ENCODE data around the gene SPAG16. TPM values are rescaled to one million over a fixed set of nuclear protein-coding genes. Genes with fewer than 3 reads are reported as not detected.

SPAG16 gene
- total RNA-seq, 3 donors from 2014 or later = 25.3 to 42.0 (median 41.7) TPM

GRCh38 chr2:214184461-214184860 lies 900.2 kb downstream of the SPAG16 start:
- no peaks in the 10 kb centered on the region for H3K9me3 ChIP-seq
- H3K4me3 ChIP-seq = no peak overlapping the region
- TF ChIP-seq POLR2A (IDR thresholded peaks at IDR 0.05) (no peak), POLR2AphosphoS5 (IDR thresholded peaks at IDR 0.05) (no peak)
- TF ChIP-seq, protein P1, sequence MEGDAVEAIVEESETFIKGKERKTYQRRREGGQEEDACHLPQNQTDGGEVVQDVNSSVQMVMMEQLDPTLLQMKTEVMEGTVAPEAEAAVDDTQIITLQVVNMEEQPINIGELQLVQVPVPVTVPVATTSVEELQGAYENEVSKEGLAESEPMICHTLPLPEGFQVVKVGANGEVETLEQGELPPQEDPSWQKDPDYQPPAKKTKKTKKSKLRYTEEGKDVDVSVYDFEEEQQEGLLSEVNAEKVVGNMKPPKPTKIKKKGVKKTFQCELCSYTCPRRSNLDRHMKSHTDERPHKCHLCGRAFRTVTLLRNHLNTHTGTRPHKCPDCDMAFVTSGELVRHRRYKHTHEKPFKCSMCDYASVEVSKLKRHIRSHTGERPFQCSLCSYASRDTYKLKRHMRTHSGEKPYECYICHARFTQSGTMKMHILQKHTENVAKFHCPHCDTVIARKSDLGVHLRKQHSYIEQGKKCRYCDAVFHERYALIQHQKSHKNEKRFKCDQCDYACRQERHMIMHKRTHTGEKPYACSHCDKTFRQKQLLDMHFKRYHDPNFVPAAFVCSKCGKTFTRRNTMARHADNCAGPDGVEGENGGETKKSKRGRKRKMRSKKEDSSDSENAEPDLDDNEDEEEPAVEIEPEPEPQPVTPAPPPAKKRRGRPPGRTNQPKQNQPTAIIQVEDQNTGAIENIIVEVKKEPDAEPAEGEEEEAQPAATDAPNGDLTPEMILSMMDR (IDR thresholded peaks at IDR 0.05) = no peak
- H3K27me3 ChIP-seq = no peaks in the 10 kb centered on the region
- no peak overlapping the region for H3K27ac ChIP-seq
- DNase-seq (ENCODE audit: low spot score in 2 of 2) = no peak
- H3K4me1 ChIP-seq = no peaks in the 10 kb centered on the region
- intact Hi-C loops (cut with DNase I; ENCODE audit: low total_unique reads) = loop anchor here (10.0 kb wide), 1 partner anchor 1370 kb away; no protein-coding TSS in a partner anchor
- H3K36me3 ChIP-seq = no peaks in the 10 kb centered on the region

DNA sequence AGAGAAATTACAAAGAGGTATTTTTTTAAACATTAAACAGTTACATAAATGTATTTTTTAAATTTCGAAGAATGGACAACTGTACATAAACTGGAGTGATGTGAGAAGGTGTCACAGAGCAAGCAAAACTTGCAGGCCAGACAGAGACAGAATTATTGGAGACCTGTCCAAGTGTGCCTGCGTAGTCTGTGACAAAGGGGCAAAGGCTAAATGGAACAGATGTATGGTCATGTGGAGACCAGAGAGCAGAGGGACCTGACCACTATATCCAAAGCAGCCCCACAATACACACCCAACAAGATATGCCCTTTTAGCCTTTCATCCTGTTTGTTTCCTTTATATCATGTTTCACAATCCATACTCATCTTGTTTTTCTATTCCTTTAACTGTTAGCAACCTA lies 901.3 kb downstream of the SPAG16 start:
- H3K4me1 ChIP-seq = no peaks in the 10 kb centered on the region
- no peak for DNase-seq (ENCODE audit: low spot score in 2 of 2)
- no peak overlapping the region for H3K4me3 ChIP-seq
- no peaks in the 10 kb centered on the region for H3K27me3 ChIP-seq
- intact Hi-C loops (cut with DNase I; ENCODE audit: low total_unique reads) = loop anchor here (10.0 kb wide), 1 partner anchor 1371 kb away; no protein-coding TSS in a partner anchor
- H3K36me3 ChIP-seq = no peaks in the 10 kb centered on the region
- TF ChIP-seq, protein P1 (IDR thresholded peaks at IDR 0.05) = no peak
- TF ChIP-seq POLR2A (IDR thresholded peaks at IDR 0.05) (no peak), POLR2AphosphoS5 (IDR thresholded peaks at IDR 0.05) (no peak)
- no peak overlapping the region for H3K27ac ChIP-seq
- H3K9me3 ChIP-seq = no peaks in the 10 kb centered on the region

DNA sequence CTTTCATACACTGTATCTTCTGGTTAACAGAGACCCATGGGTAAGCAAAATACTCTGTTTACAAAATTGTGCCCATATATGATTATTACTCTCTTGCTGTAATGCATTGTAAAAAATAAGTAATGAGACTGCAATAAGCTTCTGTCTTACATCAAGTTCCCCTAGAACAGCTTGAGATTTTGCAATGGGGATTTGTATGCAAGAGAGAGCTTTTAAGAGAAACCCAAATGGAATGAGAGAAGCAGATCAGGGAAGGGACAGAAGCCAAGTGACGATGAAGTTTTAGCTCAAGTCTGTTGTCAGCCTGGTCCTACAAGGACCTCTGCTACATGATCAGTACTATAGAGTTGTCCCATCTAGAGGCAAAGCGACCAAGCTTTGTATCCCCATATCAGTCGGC lies 908.4 kb downstream of the SPAG16 start:
- no peaks in the 10 kb centered on the region for H3K27me3 ChIP-seq
- intact Hi-C loops (cut with DNase I; ENCODE audit: low total_unique reads) = no loop called here
- no peak for DNase-seq (ENCODE audit: low spot score in 2 of 2)
- H3K4me3 ChIP-seq = no peak overlapping the region
- H3K4me1 ChIP-seq = no peaks in the 10 kb centered on the region
- TF ChIP-seq, protein P1 (IDR thresholded peaks at IDR 0.05) = no peak
- TF ChIP-seq POLR2A (IDR thresholded peaks at IDR 0.05) (no peak), POLR2AphosphoS5 (IDR thresholded peaks at IDR 0.05) (no peak)
- H3K27ac ChIP-seq = no peak overlapping the region
- no peaks in the 10 kb centered on the region for H3K36me3 ChIP-seq
- H3K9me3 ChIP-seq = no peaks in the 10 kb centered on the region

- H3K27me3 ChIP-seq = no peaks in the 10 kb centered on the region
- intact Hi-C loops (cut with DNase I; ENCODE audit: low total_unique reads) = no loop called here
These were observed 909.7 kb downstream of the SPAG16 start for GRCh38 chr2:214193943-214194342.

DNA sequence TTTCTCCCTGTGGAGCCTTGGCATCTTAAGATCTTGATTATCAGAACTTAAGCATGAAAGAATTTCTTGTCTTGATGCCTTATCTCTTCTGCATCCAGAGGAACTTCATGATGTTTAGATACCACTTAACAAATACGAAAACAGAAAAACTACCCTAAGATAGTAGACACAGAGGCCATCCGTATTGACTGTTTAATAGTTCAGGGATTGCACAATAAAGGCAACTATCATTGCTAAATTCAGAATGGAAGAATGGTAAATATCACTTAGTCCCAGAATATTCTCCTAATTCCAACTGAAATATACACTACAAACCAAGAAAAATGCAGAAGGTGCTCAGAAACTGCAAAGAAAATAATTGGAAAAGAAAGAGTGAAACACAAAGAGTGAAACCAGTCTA lies 912.0 kb downstream of the SPAG16 start:
- intact Hi-C loops (cut with DNase I; ENCODE audit: low total_unique reads) = no loop called here
- TF ChIP-seq POLR2A (IDR thresholded peaks at IDR 0.05) (no peak), POLR2AphosphoS5 (IDR thresholded peaks at IDR 0.05) (no peak)
- TF ChIP-seq, protein P1 (IDR thresholded peaks at IDR 0.05) = no peak
- no peaks in the 10 kb centered on the region for H3K4me1 ChIP-seq

More at GRCh38 chr2:214193943-214194342, 909.7 kb downstream of the SPAG16 start:
- Histone ChIP-seq H3K36me3 (no peaks in the 10 kb centered on the region), H3K4me3 (no peak overlapping the region), H3K27ac (no peak overlapping the region), H3K4me1 (no peaks in the 10 kb centered on the region), H3K9me3 (no peaks in the 10 kb centered on the region)
- TF ChIP-seq POLR2A (IDR thresholded peaks at IDR 0.05) (no peak), POLR2AphosphoS5 (IDR thresholded peaks at IDR 0.05) (no peak)
- TF ChIP-seq, protein P1 (IDR thresholded peaks at IDR 0.05) = no peak
- no peak for DNase-seq (ENCODE audit: low spot score in 2 of 2)

More for the DNA sequence above, 912.0 kb downstream of the SPAG16 start:
- Histone ChIP-seq H3K4me3 (no peak overlapping the region), H3K9me3 (no peaks in the 10 kb centered on the region), H3K36me3 (no peaks in the 10 kb centered on the region), H3K27ac (no peak overlapping the region), H3K27me3 (no peaks in the 10 kb centered on the region)
- DNase-seq (ENCODE audit: low spot score in 2 of 2) = no peak

All from breast epithelium (tissue), 4 donors.